GM12873 (cell line): ENCODE data around the gene AKAP9.

Experiments
- TF ChIP-seq, protein P1 (sequence below): IDR thresholded peaks from 2 replicates; pipeline ENCODE4 v1.5.1; 2012; ENCODE audit warnings: low read depth, mild to moderate bottlenecking, moderate library complexity, low read length, control low read depth; ENCODE audit not compliant: insufficient read depth; ENCODE audit errors: missing control alignments

AKAP9 gene

DNA sequence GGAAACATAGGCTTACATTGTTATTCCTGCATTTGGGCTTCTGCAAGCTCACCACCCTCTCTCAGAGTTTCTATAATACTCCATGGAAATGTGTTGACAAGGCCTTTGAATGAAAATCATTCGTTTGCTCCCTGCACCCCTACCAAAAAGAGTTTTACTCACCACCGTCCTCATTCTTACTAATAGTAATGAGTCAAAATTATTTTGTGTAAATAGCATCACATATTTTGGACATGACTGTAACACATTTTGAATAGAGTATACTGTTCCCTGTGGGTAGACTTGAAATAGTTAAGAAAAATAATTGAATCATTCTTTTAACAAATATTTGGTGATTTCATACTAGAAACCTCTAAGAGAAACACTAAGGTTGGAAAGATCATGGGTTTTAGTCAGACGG lies 84.6 kb downstream of the AKAP9 start:
- TF ChIP-seq, protein P1, sequence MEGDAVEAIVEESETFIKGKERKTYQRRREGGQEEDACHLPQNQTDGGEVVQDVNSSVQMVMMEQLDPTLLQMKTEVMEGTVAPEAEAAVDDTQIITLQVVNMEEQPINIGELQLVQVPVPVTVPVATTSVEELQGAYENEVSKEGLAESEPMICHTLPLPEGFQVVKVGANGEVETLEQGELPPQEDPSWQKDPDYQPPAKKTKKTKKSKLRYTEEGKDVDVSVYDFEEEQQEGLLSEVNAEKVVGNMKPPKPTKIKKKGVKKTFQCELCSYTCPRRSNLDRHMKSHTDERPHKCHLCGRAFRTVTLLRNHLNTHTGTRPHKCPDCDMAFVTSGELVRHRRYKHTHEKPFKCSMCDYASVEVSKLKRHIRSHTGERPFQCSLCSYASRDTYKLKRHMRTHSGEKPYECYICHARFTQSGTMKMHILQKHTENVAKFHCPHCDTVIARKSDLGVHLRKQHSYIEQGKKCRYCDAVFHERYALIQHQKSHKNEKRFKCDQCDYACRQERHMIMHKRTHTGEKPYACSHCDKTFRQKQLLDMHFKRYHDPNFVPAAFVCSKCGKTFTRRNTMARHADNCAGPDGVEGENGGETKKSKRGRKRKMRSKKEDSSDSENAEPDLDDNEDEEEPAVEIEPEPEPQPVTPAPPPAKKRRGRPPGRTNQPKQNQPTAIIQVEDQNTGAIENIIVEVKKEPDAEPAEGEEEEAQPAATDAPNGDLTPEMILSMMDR: no peak

DNA sequence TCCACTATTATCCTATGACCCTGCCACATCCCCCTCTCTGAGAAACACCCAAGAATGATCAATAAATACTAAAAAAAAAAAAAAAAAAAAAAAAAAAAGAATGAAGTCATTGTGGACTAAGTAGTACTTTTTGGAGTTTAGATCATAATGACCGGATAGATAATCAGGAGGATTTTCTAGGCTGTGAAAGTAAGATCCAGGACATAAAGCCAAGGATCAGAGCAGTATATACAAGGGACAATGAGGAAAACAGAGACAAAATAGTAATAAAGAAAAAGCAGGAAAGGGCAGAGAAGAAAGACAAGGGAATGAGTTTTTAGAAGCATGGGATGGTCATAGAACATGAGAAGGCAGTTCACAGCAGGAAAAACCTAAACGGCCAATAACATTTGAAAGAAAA lies 87.6 kb downstream of the AKAP9 start:
- TF ChIP-seq, protein P1: no peak

DNA sequence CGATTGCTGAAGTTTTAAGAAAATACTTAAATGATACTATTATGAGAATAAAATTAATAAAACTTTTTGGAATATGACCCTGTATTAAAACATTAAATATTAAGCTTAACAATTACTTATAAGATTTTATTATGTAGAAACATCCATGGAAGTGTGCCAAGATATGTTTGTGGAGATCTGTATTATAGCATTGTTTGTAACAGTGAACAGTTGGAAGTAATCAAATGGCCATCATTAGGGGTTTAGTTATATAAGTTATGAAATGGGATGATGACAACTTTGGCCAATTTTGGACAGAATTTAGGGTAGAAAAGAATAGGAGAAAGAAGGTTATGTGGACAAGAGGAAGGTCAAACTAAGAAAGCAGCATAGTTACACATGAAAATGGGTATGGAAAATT lies 88.0 kb downstream of the AKAP9 start:
- TF ChIP-seq, protein P1: no peak

DNA sequence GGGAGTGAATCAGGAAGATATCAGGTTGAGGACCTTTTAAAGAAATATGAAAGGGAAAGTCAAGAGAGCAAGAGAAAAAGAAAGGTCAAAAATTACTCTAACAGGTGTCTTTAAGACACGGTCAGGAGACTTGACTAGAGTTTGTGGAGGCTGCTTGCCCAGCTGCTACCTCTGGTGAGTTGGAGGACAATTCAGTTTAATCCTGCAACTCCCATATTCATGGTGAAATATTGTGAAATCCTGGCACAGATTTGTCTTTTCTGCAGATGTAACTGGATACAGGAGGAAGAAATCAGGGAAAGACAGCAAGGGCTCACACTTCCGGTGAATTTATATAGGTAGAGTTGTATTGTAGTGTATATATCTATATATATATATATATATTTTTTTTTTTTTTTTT lies 93.5 kb downstream of the AKAP9 start:
- TF ChIP-seq, protein P1: no peak

DNA sequence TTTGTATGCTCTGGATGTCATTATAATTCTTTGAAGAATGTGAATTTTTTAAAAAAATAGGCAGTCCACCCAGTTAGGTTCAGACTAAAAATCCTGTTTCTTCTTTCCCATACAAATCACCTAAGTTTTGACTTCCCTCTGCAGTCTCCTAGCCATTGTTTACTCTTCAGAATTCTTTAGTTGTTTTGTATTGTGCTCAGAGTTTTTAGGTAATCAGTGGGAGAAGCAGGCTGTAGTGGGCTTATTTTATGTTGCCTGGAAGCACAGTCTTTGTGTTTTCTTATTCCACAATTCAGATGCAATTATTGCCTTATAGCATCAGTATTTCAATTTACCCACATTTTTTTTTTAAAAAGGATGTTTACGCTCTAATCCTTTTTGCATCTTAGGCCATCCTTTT lies 94.9 kb downstream of the AKAP9 start:
- TF ChIP-seq, protein P1: no peak

DNA sequence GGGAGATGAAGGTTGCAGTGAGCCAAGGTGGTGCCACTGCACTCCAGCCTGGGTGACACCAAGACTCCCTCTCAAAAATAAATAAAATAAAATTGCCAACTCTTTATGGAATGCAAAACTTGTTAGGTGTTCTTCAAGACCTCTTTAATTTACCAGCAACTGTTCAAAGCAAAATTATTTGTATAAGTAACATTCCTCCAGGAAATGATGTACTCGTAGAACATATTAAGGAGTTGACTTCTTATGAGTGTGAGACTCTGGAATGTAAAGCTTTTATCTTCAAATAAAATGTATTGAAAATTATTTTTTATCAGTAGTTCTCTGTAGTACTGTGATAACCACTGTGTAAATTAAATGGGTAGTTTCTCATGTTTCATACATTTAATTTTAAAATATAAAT lies 99.2 kb downstream of the AKAP9 start:
- TF ChIP-seq, protein P1: no peak

DNA sequence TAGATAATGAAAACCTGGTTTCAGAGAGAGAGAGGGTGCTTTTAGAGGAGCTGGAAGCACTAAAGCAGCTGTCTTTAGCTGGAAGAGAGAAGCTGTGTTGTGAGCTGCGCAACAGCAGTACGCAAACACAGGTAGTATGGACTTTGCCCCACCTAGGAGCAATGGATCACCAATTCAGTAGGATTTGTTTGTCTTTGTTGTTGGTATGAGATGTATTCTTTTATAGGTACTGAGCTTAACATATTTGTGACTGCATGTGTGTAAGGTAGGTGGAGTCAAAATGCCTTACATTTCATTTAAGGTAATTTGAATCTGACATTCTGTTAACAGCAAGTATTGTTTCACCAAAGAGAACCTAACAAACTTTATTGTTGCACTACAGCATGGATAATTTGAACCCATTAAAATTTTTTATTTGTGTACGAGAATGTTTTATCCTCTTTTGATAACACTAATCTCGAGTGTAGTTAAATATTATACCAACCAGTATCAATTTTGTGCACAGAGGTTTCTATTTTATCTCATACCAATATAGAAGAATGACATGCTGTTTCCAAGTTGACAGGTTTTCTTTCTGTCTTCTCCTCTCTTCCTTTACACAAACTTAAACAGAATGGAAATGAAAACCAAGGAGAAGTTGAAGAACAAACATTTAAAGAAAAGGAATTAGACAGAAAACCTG lies 101.5 kb downstream of the AKAP9 start:
- TF ChIP-seq, protein P1: no peak
